ENCODE measurements around the gene REEP6. TPM values are rescaled to one million over a fixed set of nuclear protein-coding genes. Genes with fewer than 3 reads are reported as not detected.
A peak's percentile ranks its signal among the peaks of the same experiment; 100 is the strongest.

Gene REEP6
- 1.1 TPM for total RNA-seq
- long read RNA-seq, partial matches to known transcripts, result 1 of 2 reads
- long read RNA-seq, other reads (novel, unspliced or antisense), result 0 of 2 reads

- intact Hi-C loops (cut with DNase I), result no loop called here
- DNase-seq (ENCODE audit: missing footprints), result peak; percentile 55
Observed at GRCh38 chr19:1491114-1491848, at the start of gene REEP6. Gene REEP6, plus strand, starts transcription at chr19:1491181. Its CDS starts 89 bp downstream, at chr19:1491270.

DNA sequence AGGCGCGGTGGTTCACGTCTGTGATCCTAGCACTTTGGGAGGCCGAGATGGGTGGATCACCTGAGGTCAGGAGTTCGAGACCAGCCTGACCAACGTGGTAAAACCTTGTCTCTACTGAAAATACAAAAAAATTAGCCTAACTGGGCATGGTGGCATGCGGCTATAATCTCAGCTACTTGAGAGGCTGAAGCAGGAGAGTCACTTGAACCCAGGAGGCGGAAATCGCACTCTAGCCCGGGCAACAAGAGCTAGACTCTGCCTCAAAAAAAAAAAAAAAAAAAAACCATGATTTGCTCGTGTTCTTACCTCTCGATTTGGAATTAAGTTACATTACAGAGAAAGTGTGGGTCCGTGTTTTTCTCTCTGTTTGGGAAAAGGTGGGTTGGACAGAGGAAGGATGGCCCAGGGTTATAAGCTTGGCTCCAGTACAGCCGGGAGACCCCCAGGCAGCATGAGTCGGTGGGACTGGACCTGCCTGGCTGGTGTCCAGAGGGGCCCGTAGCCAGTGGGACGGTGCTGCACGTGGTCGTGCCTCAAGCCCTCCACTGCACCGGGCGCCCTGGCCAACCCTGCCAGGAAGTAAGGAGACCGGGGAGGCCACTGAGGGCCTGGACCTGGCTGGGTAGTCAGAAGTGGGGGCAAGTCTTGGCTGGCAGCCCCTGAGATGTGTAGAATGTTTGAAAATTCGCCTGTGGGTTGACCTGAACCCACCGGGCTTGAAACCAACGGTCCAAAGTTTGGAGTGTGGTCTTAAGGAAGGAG, 49.1 kb upstream of the REEP6 start:
- DNase-seq (ENCODE audit: missing footprints) (no peak), ATAC-seq (no peak)
- intact Hi-C loops (cut with DNase I), result no loop called here

More at GRCh38 chr19:1491114-1491848, at the start of gene REEP6:
- ATAC-seq, result no peak

DNA sequence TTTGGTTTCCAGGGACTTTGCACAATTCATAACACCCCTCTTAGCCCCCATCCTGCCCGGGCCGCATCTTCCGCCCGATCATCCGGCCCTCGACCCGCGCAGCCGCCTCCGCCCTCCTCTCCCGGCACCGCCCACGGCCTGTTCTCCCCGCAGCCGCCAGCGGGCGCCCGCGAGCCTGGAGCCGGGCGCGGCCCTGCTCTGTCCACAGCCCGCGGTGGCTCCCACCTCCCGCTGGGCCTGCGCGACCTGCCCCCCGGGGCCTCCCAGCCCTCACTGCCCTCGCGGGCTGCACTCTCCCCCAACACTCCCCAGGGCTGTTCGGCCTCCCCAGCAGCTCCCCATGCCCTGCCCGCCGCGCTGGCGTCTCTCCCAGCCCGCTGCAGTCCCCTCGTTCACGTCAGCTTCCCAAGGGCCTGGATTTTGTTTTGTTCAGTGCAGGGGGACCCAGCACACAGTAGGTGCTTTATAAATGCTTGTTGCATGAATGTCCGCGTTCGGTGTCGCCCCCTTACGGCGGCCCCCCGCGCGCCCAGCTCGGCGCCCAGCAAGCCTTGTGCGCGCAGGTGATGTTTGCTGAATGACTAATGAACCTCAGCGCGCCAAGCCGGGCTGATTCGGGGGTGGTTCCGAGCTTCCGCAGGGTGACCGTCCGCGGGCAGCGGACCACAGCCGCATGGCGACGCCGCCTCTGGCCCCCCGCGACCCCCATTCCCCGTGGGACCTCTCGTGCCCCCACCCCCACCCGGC, 45.6 kb upstream of the REEP6 start:
- peak; percentile 90 for ATAC-seq
- intact Hi-C loops (cut with DNase I), result loop anchor here (5.0 kb wide), 2 partner anchors 33 to 67 kb away; partner anchors contain the start of gene ADAMTSL5
- DNase-seq (ENCODE audit: missing footprints), result peak; percentile 86

- intact Hi-C loops (cut with DNase I), result loop anchor here (5.0 kb wide), 2 partner anchors 34 to 66 kb away; partner anchors contain the start of gene ADAMTSL5
- ATAC-seq (no peak), DNase-seq (ENCODE audit: missing footprints) (no peak)
Observed at GRCh38 chr19:1445932-1446712, 44.9 kb upstream of the REEP6 start.

- ATAC-seq (no peak), DNase-seq (ENCODE audit: missing footprints) (no peak)
- intact Hi-C loops (cut with DNase I), result loop anchor here (5.0 kb wide), 2 partner anchors 35 to 65 kb away; partner anchors contain the start of gene ADAMTSL5
Observed at GRCh38 chr19:1446713-1447481, 44.1 kb upstream of the REEP6 start.

- intact Hi-C loops (cut with DNase I), result loop anchor here (5.0 kb wide), 2 partner anchors 35 to 65 kb away; partner anchors contain the start of gene ADAMTSL5
- ATAC-seq, result no peak
- DNase-seq (ENCODE audit: missing footprints), result no peak
Observed at GRCh38 chr19:1447504-1447903, 43.5 kb upstream of the REEP6 start.

GRCh38 chr19:1447944-1448343, 43.0 kb upstream of the REEP6 start:
- intact Hi-C loops (cut with DNase I), result loop anchor here (5.0 kb wide), 2 partner anchors 36 to 64 kb away; partner anchors contain the start of gene ADAMTSL5
- DNase-seq (ENCODE audit: missing footprints), result no peak

GRCh38 chr19:1449467-1450442, 41.2 kb upstream of the REEP6 start, which contains the start of gene APC2:
Gene APC2, plus strand, starts transcription at chr19:1450121. Its CDS starts 2,881 bp downstream, at chr19:1453002.
- intact Hi-C loops (cut with DNase I), result loop anchor here (5.0 kb wide), 2 partner anchors 37 to 63 kb away; partner anchors contain the start of gene ADAMTSL5
- ATAC-seq, result no peak
- DNase-seq (ENCODE audit: missing footprints), result no peak

More at GRCh38 chr19:1447944-1448343, 43.0 kb upstream of the REEP6 start:
- no peak for ATAC-seq

- no peak for DNase-seq (ENCODE audit: missing footprints)
- intact Hi-C loops (cut with DNase I), result no loop called here
- ATAC-seq, result no peak
Observed at GRCh38 chr19:1450735-1451731, 39.9 kb upstream of the REEP6 start.

GRCh38 chr19:1451916-1452801, 38.8 kb upstream of the REEP6 start:
- intact Hi-C loops (cut with DNase I), result no loop called here
- ATAC-seq (no peak), DNase-seq (ENCODE audit: missing footprints) (no peak)

DNA sequence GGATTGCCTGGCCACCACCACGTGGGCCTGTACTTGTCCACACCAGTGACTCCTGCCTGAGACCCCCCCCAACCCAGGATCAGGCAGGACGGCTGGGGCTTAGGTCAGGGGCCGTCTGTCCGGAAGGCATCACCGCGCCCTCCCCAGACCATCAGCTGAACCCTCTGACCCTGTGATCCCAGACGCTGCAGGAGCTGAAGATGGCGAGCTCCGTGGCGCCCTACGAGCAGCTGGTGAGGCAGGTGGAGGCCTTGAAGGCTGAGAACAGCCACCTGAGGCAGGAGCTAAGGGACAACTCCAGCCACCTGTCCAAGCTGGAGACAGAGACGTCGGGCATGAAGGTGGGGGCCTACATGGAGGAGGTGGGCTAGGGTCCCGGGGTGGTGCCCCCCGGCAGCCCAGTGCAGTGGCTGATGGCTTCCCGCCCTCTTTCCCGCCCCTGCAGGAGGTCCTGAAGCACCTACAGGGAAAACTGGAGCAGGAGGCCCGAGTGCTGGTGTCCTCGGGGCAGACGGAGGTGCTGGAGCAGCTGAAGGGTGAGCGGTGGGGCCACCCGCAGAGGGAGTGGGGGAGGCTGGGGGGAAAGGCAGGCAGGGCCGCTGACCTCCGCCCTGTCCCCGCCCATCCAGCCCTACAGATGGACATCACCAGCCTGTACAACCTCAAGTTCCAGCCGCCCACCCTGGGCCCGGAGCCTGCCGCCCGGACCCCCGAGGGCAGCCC, 38.0 kb upstream of the REEP6 start:
- intact Hi-C loops (cut with DNase I), result no loop called here
- ATAC-seq, result no peak
- DNase-seq (ENCODE audit: missing footprints), result no peak

- no peak for DNase-seq (ENCODE audit: missing footprints)
- intact Hi-C loops (cut with DNase I), result no loop called here
- ATAC-seq, result no peak
Observed at GRCh38 chr19:1453525-1454364, 37.2 kb upstream of the REEP6 start.

DNA sequence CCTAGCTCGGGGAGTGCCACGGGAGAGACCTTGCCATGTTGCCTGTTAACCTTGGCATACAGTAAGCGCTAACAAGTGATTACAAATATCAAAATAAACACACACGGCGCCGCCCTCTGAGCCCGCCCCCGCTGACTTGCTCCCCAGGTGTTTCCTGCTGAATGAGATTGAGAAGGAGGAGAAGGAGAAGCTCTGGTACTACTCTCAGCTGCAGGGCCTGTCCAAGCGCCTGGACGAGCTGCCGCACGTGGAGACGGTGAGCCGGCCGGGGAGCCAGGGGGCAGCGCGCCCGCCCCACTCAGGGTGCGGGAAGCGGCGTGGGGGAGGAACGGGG, 36.0 kb upstream of the REEP6 start:
- DNase-seq (ENCODE audit: missing footprints) (no peak), ATAC-seq (no peak)
- intact Hi-C loops (cut with DNase I), result no loop called here

Measured in Right ventricle myocardium inferior (tissue), 1 donor.